Measurements from ENCODE around the gene ASB6. TPM values are rescaled to one million over a fixed set of nuclear protein-coding genes. Genes with fewer than 3 reads are reported as not detected.

The ASB6 gene
- total RNA-seq, 1 experiment from 2014 or later: 19.1 TPM

DNA sequence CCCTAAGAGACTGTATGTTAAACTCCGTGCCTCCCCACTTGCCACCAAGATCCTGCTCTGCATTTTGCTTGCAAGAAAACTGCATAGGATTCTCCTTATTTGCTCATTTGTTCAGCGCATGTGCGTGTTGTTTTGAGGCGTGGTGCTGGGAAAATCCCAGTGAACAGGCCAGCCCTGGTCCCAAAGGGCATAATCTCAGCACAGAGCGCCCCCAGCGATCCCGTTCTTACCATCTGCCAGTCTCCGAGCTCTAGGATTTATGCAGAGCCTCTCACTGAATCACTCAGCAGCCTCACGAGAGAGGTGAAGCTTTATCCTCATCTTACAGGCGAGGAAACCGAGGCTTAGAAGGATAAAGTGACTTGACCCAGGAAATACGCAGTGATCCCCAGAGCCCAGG is 35.0 kb upstream of the ASB6 start:
- H3K9me2 ChIP-seq (replicated peaks; ENCODE audit: low read length): no peaks in the 10 kb centered on the region
- peaks cover 8% of the 10 kb centered on the region; the same call in 1 of the 2 replicates for H3K27me3 ChIP-seq (ENCODE audit: low read length)
- no peak for ATAC-seq
- ChIA-PET POLR2A (ENCODE audit: unreplicated experiment) (no interaction called here), CTCF (no interaction called here)
- H3K79me2 ChIP-seq (ENCODE audit: low read length): no peaks in the 10 kb centered on the region
- TF ChIP-seq EZH2 (IDR thresholded peaks at IDR 0.05; ENCODE audit: low read length, unreplicated experiment) (no peak), EZH2phosphoT487 (IDR thresholded peaks at IDR 0.05; ENCODE audit: borderline replicate concordance, low read length) (no peak), CTCF (conservative IDR thresholded peaks at IDR 0.05; ENCODE audit: low read depth, low read length) (no peak)
- BruUV-seq (replicated peaks): no TSS peak
- intact Hi-C loops (cut with micrococcal nuclease): no loop called here
- H3K4me2 ChIP-seq (ENCODE audit: low read length): no peak overlapping the region
- H3K4me1 ChIP-seq (ENCODE audit: insufficient read depth, low read length): no peaks in the 10 kb centered on the region
- H3K36me3 ChIP-seq (ENCODE audit: low read depth, low read length): no peaks in the 10 kb centered on the region
- no peak overlapping the region for H2AFZ ChIP-seq (ENCODE audit: low read length)
- H3K9ac ChIP-seq (ENCODE audit: low read length): no peak overlapping the region
- no peak overlapping the region for H3K27ac ChIP-seq (ENCODE audit: low read length)
- no peak for DNase-seq
- no peaks in the 10 kb centered on the region for H4K20me1 ChIP-seq (ENCODE audit: low read length)
- H3F3A ChIP-seq (ENCODE audit: low read length, unreplicated experiment): no peaks in the 10 kb centered on the region
- H3K4me3 ChIP-seq (ENCODE audit: low read length): no peak overlapping the region
- no peaks in the 10 kb centered on the region for H3K9me3 ChIP-seq (ENCODE audit: low read length)

DNA sequence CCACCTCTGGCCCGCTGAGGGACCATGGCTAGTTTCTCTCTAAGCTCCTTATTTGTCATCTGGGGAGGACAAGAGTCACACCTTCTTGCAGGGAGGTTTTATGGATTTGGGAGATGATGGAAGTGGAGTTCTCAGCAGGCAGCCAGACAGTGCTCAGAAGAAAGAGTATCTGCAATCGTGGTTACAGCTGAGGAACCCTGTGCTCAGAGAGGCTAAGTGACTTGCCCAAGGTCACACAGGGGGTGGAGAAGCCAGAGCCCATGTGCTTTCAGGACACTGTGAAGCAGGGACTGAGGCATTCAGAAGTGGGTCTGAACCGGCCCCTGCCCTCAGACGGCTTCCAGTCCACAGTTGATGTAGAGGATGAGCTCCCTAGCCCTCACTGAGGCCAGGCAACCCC is 34.3 kb upstream of the ASB6 start:
- ChIA-PET POLR2A (ENCODE audit: unreplicated experiment) (no interaction called here), CTCF (no interaction called here)
- no peak for TF ChIP-seq CTCF (conservative IDR thresholded peaks at IDR 0.05; ENCODE audit: low read depth, low read length)
- Histone ChIP-seq H3K9me3 (ENCODE audit: low read length) (no peaks in the 10 kb centered on the region), H3K9ac (ENCODE audit: low read length) (no peak overlapping the region), H3K9me2 (replicated peaks; ENCODE audit: low read length) (no peaks in the 10 kb centered on the region), H3K27me3 (ENCODE audit: low read length) (peaks cover 8% of the 10 kb centered on the region; the same call in 1 of the 2 replicates), H3K4me2 (ENCODE audit: low read length) (no peak overlapping the region), H3K36me3 (ENCODE audit: low read depth, low read length) (no peaks in the 10 kb centered on the region), H3K4me3 (ENCODE audit: low read length) (no peak overlapping the region), H4K20me1 (ENCODE audit: low read length) (no peaks in the 10 kb centered on the region), H3K79me2 (ENCODE audit: low read length) (no peaks in the 10 kb centered on the region), H3K27ac (ENCODE audit: low read length) (no peak overlapping the region), H3F3A (ENCODE audit: low read length, unreplicated experiment) (no peaks in the 10 kb centered on the region), H3K4me1 (ENCODE audit: insufficient read depth, low read length) (no peaks in the 10 kb centered on the region), H2AFZ (ENCODE audit: low read length) (no peak overlapping the region)
- intact Hi-C loops (cut with micrococcal nuclease): no loop called here
- ATAC-seq (no peak), DNase-seq (no peak)
- no TSS peak for BruUV-seq (replicated peaks)

DNA sequence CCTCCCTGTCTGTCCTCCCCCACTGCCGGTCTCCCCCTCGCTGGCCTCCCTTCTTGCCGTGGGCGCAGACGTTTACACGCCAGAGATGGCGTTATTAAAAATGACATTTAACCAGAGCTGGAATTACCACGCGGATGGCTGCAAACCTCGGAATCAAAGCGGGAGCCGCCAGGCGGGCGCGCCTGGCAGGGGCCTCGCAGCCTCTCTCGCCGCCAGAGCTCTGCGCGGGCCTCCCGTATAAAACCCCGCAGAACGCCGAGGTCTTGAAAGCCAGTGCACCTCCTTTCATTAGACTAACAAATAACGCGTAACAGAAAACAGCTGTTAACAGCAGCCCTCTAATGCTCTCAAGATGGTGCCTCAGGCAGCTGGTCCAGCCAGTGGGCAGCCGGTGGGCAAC is 33.7 kb upstream of the ASB6 start:
- Histone ChIP-seq H3K4me1 (ENCODE audit: insufficient read depth, low read length) (no peaks in the 10 kb centered on the region), H2AFZ (ENCODE audit: low read length) (no peak overlapping the region), H4K20me1 (ENCODE audit: low read length) (no peaks in the 10 kb centered on the region), H3K27me3 (ENCODE audit: low read length) (peaks cover 8% of the 10 kb centered on the region; the same call in 1 of the 2 replicates), H3K9me3 (ENCODE audit: low read length) (no peaks in the 10 kb centered on the region), H3K9me2 (replicated peaks; ENCODE audit: low read length) (no peaks in the 10 kb centered on the region), H3F3A (ENCODE audit: low read length, unreplicated experiment) (no peaks in the 10 kb centered on the region), H3K79me2 (ENCODE audit: low read length) (no peaks in the 10 kb centered on the region), H3K9ac (ENCODE audit: low read length) (no peak overlapping the region), H3K36me3 (ENCODE audit: low read depth, low read length) (no peaks in the 10 kb centered on the region), H3K4me2 (ENCODE audit: low read length) (no peak overlapping the region), H3K4me3 (ENCODE audit: low read length) (no peak overlapping the region), H3K27ac (ENCODE audit: low read length) (no peak overlapping the region)
- intact Hi-C loops (cut with micrococcal nuclease): no loop called here
- CTCF ChIA-PET: no interaction called here
- BruUV-seq (replicated peaks): no TSS peak
- POLR2A ChIA-PET (ENCODE audit: unreplicated experiment): no interaction called here
- ATAC-seq (no peak), DNase-seq (no peak)
- TF ChIP-seq EZH2 (IDR thresholded peaks at IDR 0.05; ENCODE audit: low read length, unreplicated experiment) (no peak), EZH2phosphoT487 (IDR thresholded peaks at IDR 0.05; ENCODE audit: borderline replicate concordance, low read length) (no peak), CTCF (conservative IDR thresholded peaks at IDR 0.05; ENCODE audit: low read depth, low read length) (no peak)
